ENCODE measurements around the gene CCDC9.
A peak's percentile ranks its signal among the peaks of the same experiment; 100 is the strongest.

The CCDC9 gene

DNA sequence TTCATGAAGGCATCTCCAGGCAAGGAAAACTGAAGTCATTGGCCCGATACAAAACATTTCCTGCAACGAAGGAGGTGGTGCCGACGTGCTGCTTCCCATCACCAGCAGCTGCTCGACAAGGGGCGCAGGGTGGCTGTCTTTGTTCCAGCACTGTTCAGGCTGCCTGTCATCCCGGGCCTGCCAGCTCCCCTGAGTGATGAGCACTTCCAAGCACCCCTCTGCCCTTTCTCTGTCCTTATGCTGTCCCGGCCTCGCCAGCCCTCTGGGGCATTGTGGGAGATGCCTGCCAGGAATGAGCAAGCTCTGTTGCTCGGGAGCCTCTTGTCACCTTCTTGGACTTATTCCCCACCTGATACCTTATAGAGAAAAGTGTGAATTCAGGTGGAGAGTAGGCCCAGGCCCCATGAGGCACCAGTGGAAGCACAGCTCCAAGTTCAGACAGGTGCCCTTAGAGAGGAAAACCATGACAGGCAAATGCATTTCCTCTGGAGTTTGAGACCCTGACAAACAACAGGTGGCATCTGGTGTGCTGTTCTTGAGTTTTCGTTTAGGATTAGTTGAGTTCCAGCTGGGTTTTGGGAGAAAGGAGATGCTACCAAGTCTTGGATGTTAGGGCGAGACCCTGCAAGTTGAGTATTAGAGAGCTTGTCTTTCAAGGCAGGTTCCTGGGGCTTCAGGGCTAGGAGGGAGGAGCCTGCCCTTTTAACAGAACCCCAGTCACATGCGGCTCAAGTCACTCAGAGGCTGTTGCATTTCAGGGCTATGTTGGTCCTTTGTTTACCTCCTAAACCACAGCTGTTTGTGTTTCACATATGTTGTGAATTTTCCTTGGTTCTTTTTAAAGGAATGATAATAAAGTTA lies 46.8 kb upstream of the CCDC9 start (continued):
- no peak for TF ChIP-seq BACH2 (CRISPR knock-in tag; IDR thresholded peaks at IDR 0.05; ENCODE audit: borderline replicate concordance)

DNA sequence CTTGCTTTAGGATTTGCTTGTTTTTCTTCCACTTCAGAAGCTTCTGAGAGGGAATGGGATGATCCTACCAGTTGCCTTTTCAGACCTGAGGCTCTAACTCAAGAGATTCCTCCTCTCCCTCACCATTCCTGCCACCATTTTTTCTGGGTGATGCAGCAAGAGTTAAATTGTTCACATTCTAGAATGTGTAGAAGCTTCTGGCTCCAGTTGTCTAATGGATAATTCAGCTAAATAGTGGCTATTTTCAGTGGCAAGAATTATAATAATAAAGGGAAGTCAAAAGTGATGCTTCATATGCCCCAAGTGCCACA lies 46.2 kb upstream of the CCDC9 start:
- no peak for TF ChIP-seq ZNF565 (CRISPR knock-in tag; conservative IDR thresholded peaks at IDR 0.05; ENCODE audit: low read depth)
- TF ChIP-seq ZFP30 (CRISPR knock-in tag; IDR thresholded peaks at IDR 0.05) = no peak
- ATAC-seq = no peak

- ATAC-seq = peak; percentile 67
- no peak for TF ChIP-seq ZNF565 (CRISPR knock-in tag; conservative IDR thresholded peaks at IDR 0.05; ENCODE audit: low read depth)
- no peak for TF ChIP-seq PPARA (CRISPR knock-in tag; IDR thresholded peaks at IDR 0.05; ENCODE audit: borderline replicate concordance)
These were observed 45.5 kb upstream of the CCDC9 start for GRCh38 chr19:47210689-47211316.

DNA sequence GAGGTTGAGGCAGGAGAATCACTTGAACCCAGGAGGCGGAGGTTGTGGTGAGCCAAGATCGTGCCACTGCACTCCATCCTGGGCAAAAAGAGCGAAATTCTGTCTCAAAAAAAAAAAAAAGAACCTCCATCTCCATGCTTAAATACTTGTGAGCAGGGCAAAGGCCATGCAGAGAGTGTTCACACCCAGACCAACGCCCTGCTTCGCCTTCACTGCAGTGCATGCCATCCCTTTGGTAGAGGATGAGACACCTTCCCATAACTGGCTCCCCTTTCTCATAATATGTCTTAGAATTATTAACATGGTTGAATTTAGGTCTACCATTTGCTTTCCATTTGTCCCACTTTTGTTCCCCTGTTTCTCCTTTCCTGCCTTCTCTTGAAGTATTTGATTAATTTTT lies 40.7 kb upstream of the CCDC9 start:
- TF ChIP-seq ZNF565 (CRISPR knock-in tag; conservative IDR thresholded peaks at IDR 0.05; ENCODE audit: low read depth) (no peak), ARNTL (CRISPR knock-in tag; IDR thresholded peaks at IDR 0.05; ENCODE audit: borderline replicate concordance, low read depth) (no peak), ZC3H10 (CRISPR knock-in tag; IDR thresholded peaks at IDR 0.05) (no peak), ZNF8 (CRISPR knock-in tag; IDR thresholded peaks at IDR 0.05) (no peak)
- no peak for ATAC-seq

- no peak for ATAC-seq
- no peak for TF ChIP-seq RARB (CRISPR knock-in tag; IDR thresholded peaks at IDR 0.05)
- TF ChIP-seq ISL1 (CRISPR knock-in tag; IDR thresholded peaks at IDR 0.05) = no peak
- TF ChIP-seq TCF4 (CRISPR knock-in tag; IDR thresholded peaks at IDR 0.05; ENCODE audit: borderline replicate concordance) = no peak
- no peak for TF ChIP-seq OSR1 (CRISPR knock-in tag; IDR thresholded peaks at IDR 0.05)
- TF ChIP-seq, protein P1, sequence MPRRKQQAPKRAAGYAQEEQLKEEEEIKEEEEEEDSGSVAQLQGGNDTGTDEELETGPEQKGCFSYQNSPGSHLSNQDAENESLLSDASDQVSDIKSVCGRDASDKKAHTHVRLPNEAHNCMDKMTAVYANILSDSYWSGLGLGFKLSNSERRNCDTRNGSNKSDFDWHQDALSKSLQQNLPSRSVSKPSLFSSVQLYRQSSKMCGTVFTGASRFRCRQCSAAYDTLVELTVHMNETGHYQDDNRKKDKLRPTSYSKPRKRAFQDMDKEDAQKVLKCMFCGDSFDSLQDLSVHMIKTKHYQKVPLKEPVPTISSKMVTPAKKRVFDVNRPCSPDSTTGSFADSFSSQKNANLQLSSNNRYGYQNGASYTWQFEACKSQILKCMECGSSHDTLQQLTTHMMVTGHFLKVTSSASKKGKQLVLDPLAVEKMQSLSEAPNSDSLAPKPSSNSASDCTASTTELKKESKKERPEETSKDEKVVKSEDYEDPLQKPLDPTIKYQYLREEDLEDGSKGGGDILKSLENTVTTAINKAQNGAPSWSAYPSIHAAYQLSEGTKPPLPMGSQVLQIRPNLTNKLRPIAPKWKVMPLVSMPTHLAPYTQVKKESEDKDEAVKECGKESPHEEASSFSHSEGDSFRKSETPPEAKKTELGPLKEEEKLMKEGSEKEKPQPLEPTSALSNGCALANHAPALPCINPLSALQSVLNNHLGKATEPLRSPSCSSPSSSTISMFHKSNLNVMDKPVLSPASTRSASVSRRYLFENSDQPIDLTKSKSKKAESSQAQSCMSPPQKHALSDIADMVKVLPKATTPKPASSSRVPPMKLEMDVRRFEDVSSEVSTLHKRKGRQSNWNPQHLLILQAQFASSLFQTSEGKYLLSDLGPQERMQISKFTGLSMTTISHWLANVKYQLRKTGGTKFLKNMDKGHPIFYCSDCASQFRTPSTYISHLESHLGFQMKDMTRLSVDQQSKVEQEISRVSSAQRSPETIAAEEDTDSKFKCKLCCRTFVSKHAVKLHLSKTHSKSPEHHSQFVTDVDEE (CRISPR knock-in tag; IDR thresholded peaks at IDR 0.05) = no peak
- no peak for TF ChIP-seq ZC3H10 (CRISPR knock-in tag; IDR thresholded peaks at IDR 0.05)
- TF ChIP-seq TOX (CRISPR knock-in tag; IDR thresholded peaks at IDR 0.05; ENCODE audit: borderline replicate concordance) = no peak
- TF ChIP-seq PATZ1 (CRISPR knock-in tag; IDR thresholded peaks at IDR 0.05; ENCODE audit: borderline replicate concordance) = no peak
- TF ChIP-seq, protein P2, sequence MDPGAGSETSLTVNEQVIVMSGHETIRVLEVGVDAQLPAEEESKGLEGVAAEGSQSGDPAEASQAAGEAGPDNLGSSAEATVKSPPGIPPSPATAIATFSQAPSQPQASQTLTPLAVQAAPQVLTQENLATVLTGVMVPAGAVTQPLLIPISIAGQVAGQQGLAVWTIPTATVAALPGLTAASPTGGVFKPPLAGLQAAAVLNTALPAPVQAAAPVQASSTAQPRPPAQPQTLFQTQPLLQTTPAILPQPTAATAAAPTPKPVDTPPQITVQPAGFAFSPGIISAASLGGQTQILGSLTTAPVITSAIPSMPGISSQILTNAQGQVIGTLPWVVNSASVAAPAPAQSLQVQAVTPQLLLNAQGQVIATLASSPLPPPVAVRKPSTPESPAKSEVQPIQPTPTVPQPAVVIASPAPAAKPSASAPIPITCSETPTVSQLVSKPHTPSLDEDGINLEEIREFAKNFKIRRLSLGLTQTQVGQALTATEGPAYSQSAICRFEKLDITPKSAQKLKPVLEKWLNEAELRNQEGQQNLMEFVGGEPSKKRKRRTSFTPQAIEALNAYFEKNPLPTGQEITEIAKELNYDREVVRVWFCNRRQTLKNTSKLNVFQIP (CRISPR knock-in tag; IDR thresholded peaks at IDR 0.05; ENCODE audit: borderline replicate concordance, low read depth) = no peak
- no peak for TF ChIP-seq ZFP30 (CRISPR knock-in tag; IDR thresholded peaks at IDR 0.05)
- no peak for TF ChIP-seq PPARA (CRISPR knock-in tag; IDR thresholded peaks at IDR 0.05; ENCODE audit: borderline replicate concordance)
- TF ChIP-seq CSDC2 (CRISPR knock-in tag; IDR thresholded peaks at IDR 0.05) = no peak
- TF ChIP-seq CREB5 (CRISPR knock-in tag; IDR thresholded peaks at IDR 0.05; ENCODE audit: low read depth) = no peak
- TF ChIP-seq ZFP3 (CRISPR knock-in tag; IDR thresholded peaks at IDR 0.05) = no peak
- TF ChIP-seq ZNF565 (CRISPR knock-in tag; conservative IDR thresholded peaks at IDR 0.05; ENCODE audit: low read depth) = no peak
- TF ChIP-seq ARNTL (CRISPR knock-in tag; IDR thresholded peaks at IDR 0.05; ENCODE audit: borderline replicate concordance, low read depth) = no peak
- TF ChIP-seq SNAI2 (CRISPR knock-in tag; IDR thresholded peaks at IDR 0.05) = no peak
- no peak for TF ChIP-seq CSRNP3 (CRISPR knock-in tag; IDR thresholded peaks at IDR 0.05)
- no peak for TF ChIP-seq ZNF70 (CRISPR knock-in tag; IDR thresholded peaks at IDR 0.05)
- no peak for TF ChIP-seq ESRRG (CRISPR knock-in tag; IDR thresholded peaks at IDR 0.05)
These were observed 35.1 kb upstream of the CCDC9 start for GRCh38 chr19:47221080-47221841.

All from SK-N-SH treated with all-trans-retinoic acid at 6 μM for 48 hours (cell line).